Endothelial cell (in vitro differentiated cells): ENCODE data around the gene CPPED1. TPM values are rescaled to one million over a fixed set of nuclear protein-coding genes. Genes with fewer than 3 reads are reported as not detected.

Experiments used
- DNase-seq: peaks from one replicate; pipeline ENCODE4 v3.0.0; 2021; ENCODE audit warnings: low spot score
- H3K27ac Mint-ChIP-seq: one replicate; pipeline ENCODE4 v1.8.0; 2021; ENCODE audit warnings: mixed read lengths, inconsistent platforms; ENCODE audit not compliant: unreplicated experiment
- H3K27me3 Mint-ChIP-seq: one replicate; pipeline ENCODE4 v1.8.0; 2021; ENCODE audit warnings: mild to moderate bottlenecking, moderate library complexity, mixed read lengths, inconsistent platforms; ENCODE audit not compliant: unreplicated experiment
- H3K36me3 Mint-ChIP-seq: one replicate; pipeline ENCODE4 v1.8.0; 2021; ENCODE audit warnings: mild to moderate bottlenecking, low read depth, mixed read lengths, inconsistent platforms; ENCODE audit not compliant: unreplicated experiment
- H3K4me1 Mint-ChIP-seq: one replicate; pipeline ENCODE4 v1.8.0; 2021; ENCODE audit warnings: mild to moderate bottlenecking, mixed read lengths, inconsistent platforms; ENCODE audit not compliant: unreplicated experiment
- H3K4me3 Mint-ChIP-seq: one replicate; pipeline ENCODE4 v1.8.0; 2021; ENCODE audit warnings: mild to moderate bottlenecking, mixed read lengths, inconsistent platforms; ENCODE audit not compliant: unreplicated experiment
- H3K9me3 Mint-ChIP-seq: one replicate; pipeline ENCODE4 v1.8.0; 2021; ENCODE audit warnings: mixed read lengths, inconsistent platforms; ENCODE audit not compliant: unreplicated experiment
- total RNA-seq: library from RNA; stranded (reverse); fragmentation: NEBNext Ultra II Directional; extraction: Animal tissue kit (Norgen Biotek cat#: 25700); gene quantifications from one replicate; pipeline ENCODE4 v1.2.1, GENCODE V29; 2021; ENCODE audit not compliant: unreplicated experiment
- TF ChIP-seq, protein P1 (sequence below): fragments of 200-600 bp; sonication (generic); IDR thresholded peaks from one replicate; pipeline ENCODE4 v1.5.0; 2021; ENCODE audit warnings: antibody characterized with exemption; ENCODE audit not compliant: unreplicated experiment

CPPED1 gene
- total RNA-seq, 1 donor from 2014 or later = 11.6 TPM

GRCh38 chr16:12729448-12729847, 74.2 kb downstream of the CPPED1 start:
- Mint-ChIP-seq H3K36me3 (peaks cover 9% of the 10 kb centered on the region), H3K4me1 (no peaks in the 10 kb centered on the region), H3K9me3 (no peaks in the 10 kb centered on the region), H3K27ac (no peak overlapping the region), H3K27me3 (no peaks in the 10 kb centered on the region), H3K4me3 (no peak overlapping the region)
- DNase-seq = no peak
- TF ChIP-seq, protein P1, sequence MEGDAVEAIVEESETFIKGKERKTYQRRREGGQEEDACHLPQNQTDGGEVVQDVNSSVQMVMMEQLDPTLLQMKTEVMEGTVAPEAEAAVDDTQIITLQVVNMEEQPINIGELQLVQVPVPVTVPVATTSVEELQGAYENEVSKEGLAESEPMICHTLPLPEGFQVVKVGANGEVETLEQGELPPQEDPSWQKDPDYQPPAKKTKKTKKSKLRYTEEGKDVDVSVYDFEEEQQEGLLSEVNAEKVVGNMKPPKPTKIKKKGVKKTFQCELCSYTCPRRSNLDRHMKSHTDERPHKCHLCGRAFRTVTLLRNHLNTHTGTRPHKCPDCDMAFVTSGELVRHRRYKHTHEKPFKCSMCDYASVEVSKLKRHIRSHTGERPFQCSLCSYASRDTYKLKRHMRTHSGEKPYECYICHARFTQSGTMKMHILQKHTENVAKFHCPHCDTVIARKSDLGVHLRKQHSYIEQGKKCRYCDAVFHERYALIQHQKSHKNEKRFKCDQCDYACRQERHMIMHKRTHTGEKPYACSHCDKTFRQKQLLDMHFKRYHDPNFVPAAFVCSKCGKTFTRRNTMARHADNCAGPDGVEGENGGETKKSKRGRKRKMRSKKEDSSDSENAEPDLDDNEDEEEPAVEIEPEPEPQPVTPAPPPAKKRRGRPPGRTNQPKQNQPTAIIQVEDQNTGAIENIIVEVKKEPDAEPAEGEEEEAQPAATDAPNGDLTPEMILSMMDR = no peak

DNA sequence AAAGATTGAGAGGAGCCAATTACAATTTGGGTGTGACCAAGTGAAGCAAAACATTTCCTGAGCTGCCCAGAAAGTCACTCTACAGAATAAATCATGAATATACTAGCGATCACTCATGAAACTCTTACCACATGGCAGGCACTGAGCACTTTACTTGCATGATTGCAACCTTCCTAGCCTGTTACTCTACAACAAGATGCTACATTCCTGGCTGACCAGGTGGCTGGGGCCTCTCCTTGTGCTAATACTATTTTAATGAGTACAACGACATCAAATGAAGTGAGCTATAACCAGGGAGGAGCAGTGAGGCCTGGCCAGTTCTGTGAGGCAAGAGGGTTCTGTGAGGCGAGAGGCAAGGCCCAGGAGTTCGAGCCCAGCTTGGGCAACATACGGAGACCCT, 75.2 kb downstream of the CPPED1 start:
- Mint-ChIP-seq H3K9me3 (no peaks in the 10 kb centered on the region), H3K27ac (no peak overlapping the region), H3K4me1 (no peaks in the 10 kb centered on the region), H3K4me3 (no peak overlapping the region), H3K27me3 (no peaks in the 10 kb centered on the region), H3K36me3 (peaks cover 9% of the 10 kb centered on the region)
- TF ChIP-seq, protein P1 = no peak
- DNase-seq = no peak

DNA sequence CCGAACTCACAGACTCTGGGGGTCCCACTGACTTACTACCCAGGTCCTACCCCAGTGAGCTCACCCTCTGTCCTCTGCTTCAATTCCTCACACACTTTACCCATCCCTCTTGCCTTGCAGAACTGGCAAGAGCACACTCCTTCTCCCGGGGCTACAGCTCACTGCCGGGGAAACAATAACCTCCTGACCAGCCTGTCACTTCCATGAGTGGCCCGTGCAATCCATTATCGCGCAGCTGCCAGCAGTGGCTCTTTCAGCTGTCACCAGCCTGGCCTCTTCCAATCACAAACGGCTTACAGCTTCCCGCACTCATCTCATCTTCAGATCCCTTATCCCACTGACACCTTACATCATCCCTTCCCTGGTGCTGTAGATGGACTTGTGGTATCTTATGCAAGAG, 79.5 kb downstream of the CPPED1 start:
- H3K9me3 Mint-ChIP-seq = no peaks in the 10 kb centered on the region
- no peaks in the 10 kb centered on the region for H3K27me3 Mint-ChIP-seq
- DNase-seq = no peak
- no peak overlapping the region for H3K27ac Mint-ChIP-seq
- H3K4me1 Mint-ChIP-seq = no peaks in the 10 kb centered on the region
- no peak overlapping the region for H3K4me3 Mint-ChIP-seq
- TF ChIP-seq, protein P1 = no peak
- H3K36me3 Mint-ChIP-seq = no peaks in the 10 kb centered on the region

DNA sequence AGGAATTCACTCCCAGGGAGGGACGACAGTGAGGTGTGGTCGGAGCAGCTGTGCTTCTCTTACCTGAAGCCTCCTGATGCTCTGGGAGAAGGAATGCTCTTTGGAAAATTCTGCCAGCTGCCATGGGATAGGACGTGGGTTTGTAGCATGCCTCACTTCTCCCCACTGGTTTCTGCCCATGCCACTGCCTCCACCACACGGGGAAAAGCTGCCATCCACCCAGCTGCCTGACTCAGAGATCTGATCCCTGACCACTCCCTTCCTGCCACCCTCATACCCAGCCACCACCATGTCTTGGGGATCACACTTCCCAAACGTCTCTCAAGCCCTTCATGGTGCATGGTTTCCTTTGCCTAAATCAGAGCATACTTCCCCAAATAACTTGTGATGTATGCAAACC, 80.0 kb downstream of the CPPED1 start:
- TF ChIP-seq, protein P1 = no peak
- DNase-seq = no peak
- no peaks in the 10 kb centered on the region for H3K9me3 Mint-ChIP-seq
- H3K27me3 Mint-ChIP-seq = no peaks in the 10 kb centered on the region
- H3K4me1 Mint-ChIP-seq = no peaks in the 10 kb centered on the region
- no peak overlapping the region for H3K27ac Mint-ChIP-seq
- H3K36me3 Mint-ChIP-seq = no peaks in the 10 kb centered on the region
- no peak overlapping the region for H3K4me3 Mint-ChIP-seq

DNA sequence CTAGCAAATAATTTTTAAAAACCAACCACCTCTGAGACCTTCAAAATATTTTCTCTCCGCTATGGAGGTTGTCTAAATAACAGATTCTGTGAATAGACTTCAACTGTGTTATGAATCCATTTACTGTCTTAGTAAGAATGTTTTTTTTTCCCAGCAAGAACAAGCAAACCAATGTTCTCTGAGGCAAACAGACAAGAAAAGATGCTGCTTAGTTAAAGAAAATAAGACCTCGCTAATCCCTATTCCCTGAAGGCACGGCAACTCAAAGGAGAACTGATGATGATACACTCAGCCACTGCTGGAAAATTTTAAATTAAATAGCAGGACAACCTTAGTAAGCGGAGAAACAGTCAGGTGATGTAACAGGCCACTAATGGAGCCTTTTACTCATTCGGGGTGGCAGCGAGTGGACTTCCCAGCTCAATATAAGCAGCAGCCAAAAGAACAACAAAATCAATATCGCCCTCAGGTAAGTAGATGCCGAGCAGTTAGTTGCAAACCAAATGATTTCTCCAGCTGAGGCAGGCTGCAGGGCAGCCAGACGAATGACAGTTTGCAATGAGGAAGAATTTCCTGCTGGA, 81.8 kb downstream of the CPPED1 start:
- Mint-ChIP-seq H3K27me3 (no peaks in the 10 kb centered on the region), H3K9me3 (no peaks in the 10 kb centered on the region), H3K36me3 (no peaks in the 10 kb centered on the region), H3K4me1 (no peaks in the 10 kb centered on the region), H3K4me3 (no peak overlapping the region), H3K27ac (no peak overlapping the region)
- TF ChIP-seq, protein P1 = no peak
- no peak for DNase-seq
